PFSK-1 (cell line): Measurements from ENCODE around the gene IGF1R.

ENCODE experiments used
- FOXP2 ChIP-seq: optimal IDR thresholded peaks from 2 replicates; pipeline ENCODE3; 2011; ENCODE audit warnings: borderline replicate concordance, control low read depth, inconsistent platforms; ENCODE audit not compliant: insufficient read depth; ENCODE audit errors: extremely low read length, extremely low read depth
- POLR2AphosphoS5 ChIP-seq: IDR thresholded peaks from 2 replicates; pipeline ENCODE4 v1.6.1; 2012; ENCODE audit warnings: low read depth, mild to moderate bottlenecking, control low read depth, low read length, moderate library complexity
- SIN3A ChIP-seq: IDR thresholded peaks from 2 replicates; pipeline ENCODE4 v1.6.1; 2012; ENCODE audit warnings: mild to moderate bottlenecking, low read length, moderate library complexity, borderline replicate concordance; ENCODE audit not compliant: insufficient read depth
- TAF1 ChIP-seq: IDR thresholded peaks from 2 replicates; pipeline ENCODE4 v1.6.1; 2012; ENCODE audit warnings: low read length, control low read depth, borderline replicate concordance; ENCODE audit not compliant: insufficient read depth
- TF ChIP-seq, protein P1 (sequence below), 2 experiments: IDR thresholded peaks; 2 replicates each; pipeline versions ENCODE4 v1.6.1 to v1.8.0; 2011 to 2012; ENCODE audit warnings: low read depth in 2 of 2, low read length in 2 of 2, control low read depth in 1 of 2, inconsistent platforms in 1 of 2, mild to moderate bottlenecking in 1 of 2, moderate library complexity in 1 of 2; ENCODE audit not compliant: insufficient read depth in 1 of 2

DNA sequence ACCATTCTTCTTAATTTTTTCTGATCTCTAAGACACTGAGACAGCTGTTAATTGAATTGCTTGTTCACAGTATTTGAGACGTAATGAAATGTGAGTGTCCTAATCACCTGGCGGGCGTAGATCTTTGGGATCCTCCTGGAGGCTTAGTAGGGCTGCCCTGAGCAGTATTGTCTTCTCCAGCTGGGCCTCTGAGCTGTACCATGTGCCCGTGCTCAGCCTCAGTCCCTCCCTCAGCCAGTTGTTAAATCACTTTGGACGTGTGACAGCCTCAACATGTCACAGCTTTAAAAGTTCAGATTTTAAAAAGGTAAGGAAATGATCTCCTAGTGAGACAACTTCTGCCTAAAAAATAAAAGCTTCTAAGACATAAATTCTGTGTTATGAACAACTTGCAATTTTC, 35.5 kb downstream of the IGF1R start:
- TF ChIP-seq, protein P1, sequence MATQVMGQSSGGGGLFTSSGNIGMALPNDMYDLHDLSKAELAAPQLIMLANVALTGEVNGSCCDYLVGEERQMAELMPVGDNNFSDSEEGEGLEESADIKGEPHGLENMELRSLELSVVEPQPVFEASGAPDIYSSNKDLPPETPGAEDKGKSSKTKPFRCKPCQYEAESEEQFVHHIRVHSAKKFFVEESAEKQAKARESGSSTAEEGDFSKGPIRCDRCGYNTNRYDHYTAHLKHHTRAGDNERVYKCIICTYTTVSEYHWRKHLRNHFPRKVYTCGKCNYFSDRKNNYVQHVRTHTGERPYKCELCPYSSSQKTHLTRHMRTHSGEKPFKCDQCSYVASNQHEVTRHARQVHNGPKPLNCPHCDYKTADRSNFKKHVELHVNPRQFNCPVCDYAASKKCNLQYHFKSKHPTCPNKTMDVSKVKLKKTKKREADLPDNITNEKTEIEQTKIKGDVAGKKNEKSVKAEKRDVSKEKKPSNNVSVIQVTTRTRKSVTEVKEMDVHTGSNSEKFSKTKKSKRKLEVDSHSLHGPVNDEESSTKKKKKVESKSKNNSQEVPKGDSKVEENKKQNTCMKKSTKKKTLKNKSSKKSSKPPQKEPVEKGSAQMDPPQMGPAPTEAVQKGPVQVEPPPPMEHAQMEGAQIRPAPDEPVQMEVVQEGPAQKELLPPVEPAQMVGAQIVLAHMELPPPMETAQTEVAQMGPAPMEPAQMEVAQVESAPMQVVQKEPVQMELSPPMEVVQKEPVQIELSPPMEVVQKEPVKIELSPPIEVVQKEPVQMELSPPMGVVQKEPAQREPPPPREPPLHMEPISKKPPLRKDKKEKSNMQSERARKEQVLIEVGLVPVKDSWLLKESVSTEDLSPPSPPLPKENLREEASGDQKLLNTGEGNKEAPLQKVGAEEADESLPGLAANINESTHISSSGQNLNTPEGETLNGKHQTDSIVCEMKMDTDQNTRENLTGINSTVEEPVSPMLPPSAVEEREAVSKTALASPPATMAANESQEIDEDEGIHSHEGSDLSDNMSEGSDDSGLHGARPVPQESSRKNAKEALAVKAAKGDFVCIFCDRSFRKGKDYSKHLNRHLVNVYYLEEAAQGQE (IDR thresholded peaks at IDR 0.05; ENCODE audit: insufficient read depth in 1 of 2, low read depth in 2 of 2, low read length in 2 of 2), result no peak
- TF ChIP-seq POLR2AphosphoS5 (no peak), TAF1 (no peak), SIN3A (no peak), FOXP2 (no peak)
